T-helper 1 cell treated with Interleukin-12 subunit alpha and Interleukin-12 subunit beta and Interleukin-4 antibody, amounts not matched to agents 30 μg/mL and 1 μg/mL, for 36 hours (primary cell): ENCODE results near the gene IGF1.

Source experiments
- H3K27ac Mint-ChIP-seq: one replicate; pipeline ENCODE4 v1.8.0; 2021; ENCODE audit warnings: mild to moderate bottlenecking, mixed read lengths
- H3K27me3 Mint-ChIP-seq: one replicate; pipeline ENCODE4 v1.8.0; 2021; ENCODE audit warnings: low read depth, mixed read lengths
- H3K36me3 Mint-ChIP-seq: one replicate; pipeline ENCODE4 v1.8.0; 2021; ENCODE audit warnings: low read depth, mixed read lengths
- H3K4me1 Mint-ChIP-seq: one replicate; pipeline ENCODE4 v1.8.0; 2021; ENCODE audit warnings: low read depth, mixed read lengths
- H3K4me3 Mint-ChIP-seq: one replicate; pipeline ENCODE4 v1.8.0; 2021; ENCODE audit warnings: mild to moderate bottlenecking, moderate library complexity, mixed read lengths
- H3K9me3 Mint-ChIP-seq: one replicate; pipeline ENCODE4 v1.8.0; 2021; ENCODE audit warnings: mixed read lengths

The IGF1 gene

DNA sequence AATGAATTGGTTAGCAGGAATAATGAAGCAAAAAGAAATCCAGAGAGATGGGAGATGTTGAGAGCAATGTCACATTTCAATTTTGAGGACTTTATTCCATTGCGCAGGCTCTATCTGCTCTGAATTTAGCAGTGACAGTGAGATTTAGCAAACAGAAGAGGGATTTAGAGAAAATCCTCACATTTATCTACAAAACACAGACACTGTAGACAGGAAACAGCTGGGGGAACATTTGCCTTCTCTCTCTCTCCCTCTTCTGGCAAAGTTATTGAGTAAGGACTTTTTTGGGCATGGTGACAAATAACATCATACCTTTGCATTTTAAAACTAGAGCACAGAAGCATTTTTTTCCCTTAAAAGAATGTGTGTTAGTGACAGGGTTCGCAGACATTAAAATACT is at the start of gene IGF1:
Gene IGF1, minus strand, starts transcription at position 158 of the 400 bp plus-strand sequence. CDS start 182 bp downstream, outside the sequence.
- Mint-ChIP-seq H3K9me3 (no peaks in the 10 kb centered on the region), H3K4me1 (peaks cover 30% of the 10 kb centered on the region), H3K27me3 (no peaks in the 10 kb centered on the region), H3K36me3 (peaks cover 2% of the 10 kb centered on the region), H3K27ac (no peak within 1 kb of the TSS), H3K4me3 (no peak within 1 kb of the TSS)

DNA sequence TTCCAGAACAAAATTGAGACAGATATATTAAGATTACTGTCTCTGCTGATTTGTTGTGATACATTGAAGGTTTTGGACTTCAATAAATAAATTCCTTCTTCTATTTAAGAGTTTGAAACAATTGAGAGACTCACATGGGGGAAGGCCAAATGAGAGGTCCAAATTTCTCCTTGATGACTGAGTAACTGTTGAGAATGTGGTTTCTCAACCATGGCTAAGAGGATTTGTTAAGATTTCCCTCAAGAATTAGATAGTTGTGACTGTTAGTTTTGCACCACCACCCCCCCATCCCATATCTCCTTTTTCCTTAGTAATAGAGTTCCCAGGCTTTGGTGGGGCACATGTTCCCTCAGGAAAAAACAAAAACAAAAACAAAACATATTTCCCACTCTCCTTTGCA is 47.7 kb upstream of the IGF1 start:
- no peak overlapping the region for H3K4me3 Mint-ChIP-seq
- no peaks in the 10 kb centered on the region for H3K36me3 Mint-ChIP-seq
- no peaks in the 10 kb centered on the region for H3K9me3 Mint-ChIP-seq

DNA sequence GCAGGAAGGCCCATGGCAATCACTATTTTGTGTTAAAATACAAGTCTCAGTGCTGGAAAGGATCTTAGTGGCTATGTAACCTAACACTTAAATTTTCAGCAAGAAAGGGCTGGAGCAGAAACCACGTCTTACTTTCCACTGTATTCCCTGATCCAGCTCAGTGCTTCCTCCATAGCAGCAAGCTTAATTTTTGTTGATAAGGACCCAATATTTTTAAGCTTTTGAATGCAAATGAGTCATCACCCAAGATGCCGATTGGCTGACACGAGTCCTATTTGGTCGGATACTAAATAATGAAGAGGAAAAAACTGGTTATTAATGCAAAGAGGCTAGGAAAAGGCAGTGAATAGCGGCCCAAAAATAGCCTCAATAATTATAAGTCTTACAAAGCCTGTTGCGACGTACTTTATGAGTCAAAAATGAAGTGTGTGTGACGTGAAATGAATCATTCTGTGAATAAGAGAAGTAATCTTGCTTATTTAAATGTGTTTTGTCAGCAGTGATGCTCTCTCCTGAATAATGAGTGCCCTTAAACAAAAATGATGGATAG is 46.9 kb upstream of the IGF1 start:
- no peaks in the 10 kb centered on the region for H3K36me3 Mint-ChIP-seq
- H3K27me3 Mint-ChIP-seq = no peaks in the 10 kb centered on the region
- H3K4me3 Mint-ChIP-seq = no peak overlapping the region
- H3K27ac Mint-ChIP-seq = no peak overlapping the region
- H3K4me1 Mint-ChIP-seq = no peaks in the 10 kb centered on the region
- no peaks in the 10 kb centered on the region for H3K9me3 Mint-ChIP-seq

More for the DNA sequence above, 47.7 kb upstream of the IGF1 start:
- Mint-ChIP-seq H3K4me1 (no peaks in the 10 kb centered on the region), H3K27me3 (no peaks in the 10 kb centered on the region), H3K27ac (no peak overlapping the region)

DNA sequence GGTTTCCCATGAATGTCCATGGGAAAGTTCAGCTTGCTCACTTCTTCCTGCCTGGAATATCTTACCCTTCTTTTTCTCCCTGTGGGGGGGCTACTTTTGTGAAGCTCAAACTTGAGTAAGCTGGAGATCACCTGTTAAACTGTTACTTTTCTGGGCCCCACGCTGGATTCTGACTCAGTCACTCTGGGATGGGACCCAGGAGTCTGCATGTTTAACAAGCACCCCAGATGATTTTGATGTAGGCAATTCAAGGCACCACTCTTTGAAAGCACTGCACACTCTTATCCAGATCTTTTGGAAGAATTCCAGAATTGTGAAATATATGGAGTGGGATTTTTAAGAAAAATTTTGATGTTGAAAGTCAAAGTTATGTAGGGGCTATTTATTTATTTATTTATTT is 46.3 kb upstream of the IGF1 start:
- no peaks in the 10 kb centered on the region for H3K36me3 Mint-ChIP-seq
- no peak overlapping the region for H3K27ac Mint-ChIP-seq
- no peaks in the 10 kb centered on the region for H3K27me3 Mint-ChIP-seq
- H3K9me3 Mint-ChIP-seq = no peaks in the 10 kb centered on the region
- no peak overlapping the region for H3K4me3 Mint-ChIP-seq
- H3K4me1 Mint-ChIP-seq = no peaks in the 10 kb centered on the region

DNA sequence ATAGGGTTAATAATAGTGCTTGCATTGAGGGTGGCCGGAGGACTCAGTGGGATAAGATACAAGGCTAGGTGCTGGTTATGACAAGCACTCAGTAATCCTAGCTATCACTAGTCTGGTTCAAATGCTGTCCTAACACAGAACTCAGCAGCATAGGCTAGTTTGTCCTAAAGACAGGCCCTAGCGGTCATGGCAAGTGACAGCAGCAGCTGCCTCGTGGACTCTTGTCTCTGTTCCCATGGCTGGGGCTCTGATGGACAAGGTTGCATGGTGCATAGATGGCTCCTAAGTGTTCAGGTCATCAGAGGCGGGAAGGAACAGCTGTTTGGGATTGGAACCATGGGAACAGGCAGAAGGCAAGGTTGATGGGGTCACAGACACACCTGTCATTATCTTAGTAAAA is 42.4 kb upstream of the IGF1 start:
- no peaks in the 10 kb centered on the region for H3K36me3 Mint-ChIP-seq
- H3K4me1 Mint-ChIP-seq = no peaks in the 10 kb centered on the region
- no peaks in the 10 kb centered on the region for H3K9me3 Mint-ChIP-seq
- no peak overlapping the region for H3K27ac Mint-ChIP-seq
- no peak overlapping the region for H3K4me3 Mint-ChIP-seq
- H3K27me3 Mint-ChIP-seq = no peaks in the 10 kb centered on the region

GRCh38 chr12:102521662-102522277 is 41.4 kb upstream of the IGF1 start:
- H3K27me3 Mint-ChIP-seq = no peaks in the 10 kb centered on the region
- no peak overlapping the region for H3K27ac Mint-ChIP-seq
- H3K4me1 Mint-ChIP-seq = no peaks in the 10 kb centered on the region
- H3K9me3 Mint-ChIP-seq = no peaks in the 10 kb centered on the region
- H3K4me3 Mint-ChIP-seq = no peak overlapping the region
- no peaks in the 10 kb centered on the region for H3K36me3 Mint-ChIP-seq

- no peak overlapping the region for H3K27ac Mint-ChIP-seq
- H3K9me3 Mint-ChIP-seq = no peaks in the 10 kb centered on the region
- no peak overlapping the region for H3K4me3 Mint-ChIP-seq
- H3K36me3 Mint-ChIP-seq = no peaks in the 10 kb centered on the region
- no peaks in the 10 kb centered on the region for H3K4me1 Mint-ChIP-seq
- no peaks in the 10 kb centered on the region for H3K27me3 Mint-ChIP-seq
Measured at GRCh38 chr12:102518871-102519270, 38.5 kb upstream of the IGF1 start.

DNA sequence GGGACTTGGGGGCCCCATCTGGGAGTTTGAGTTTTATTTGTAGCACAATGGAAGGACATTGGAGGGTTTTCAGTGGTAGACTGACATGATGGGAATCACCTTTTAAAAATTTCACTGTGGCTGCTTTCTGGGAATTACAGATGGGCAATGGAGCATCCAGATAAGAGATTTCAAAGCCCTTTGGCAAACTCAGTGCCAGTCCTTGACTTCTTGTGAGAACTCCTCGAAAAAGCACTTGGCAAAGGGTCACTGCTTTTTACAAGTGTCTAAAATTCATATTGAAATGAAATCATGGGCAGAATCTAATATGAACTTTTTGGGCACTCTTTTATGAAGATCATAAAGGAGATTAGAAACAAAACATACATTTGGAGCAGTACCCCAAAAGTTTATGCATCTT is 34.3 kb upstream of the IGF1 start:
- Mint-ChIP-seq H3K27ac (no peak overlapping the region), H3K36me3 (no peaks in the 10 kb centered on the region), H3K9me3 (no peaks in the 10 kb centered on the region), H3K4me1 (no peaks in the 10 kb centered on the region), H3K27me3 (no peaks in the 10 kb centered on the region), H3K4me3 (no peak overlapping the region)

DNA sequence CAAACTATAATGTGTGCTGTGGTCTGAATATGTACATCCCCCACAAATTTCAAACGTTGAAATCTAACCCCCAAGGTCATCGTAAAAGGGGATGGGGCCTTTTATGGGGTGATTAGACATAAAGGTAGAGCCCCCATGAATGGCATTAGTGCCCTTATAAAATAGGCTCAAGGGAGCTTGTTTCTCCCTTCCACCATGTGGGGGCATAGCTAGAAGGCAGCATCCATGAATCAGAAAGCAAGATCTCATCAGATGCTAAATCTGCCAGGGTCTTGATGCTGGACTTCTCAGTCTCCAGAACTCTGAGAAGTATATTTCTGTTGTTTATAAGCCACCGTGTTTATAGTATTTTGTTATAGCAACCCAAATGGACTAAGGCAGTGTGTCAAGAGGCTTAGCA is 33.4 kb upstream of the IGF1 start:
- no peak overlapping the region for H3K4me3 Mint-ChIP-seq
- H3K4me1 Mint-ChIP-seq = no peaks in the 10 kb centered on the region
- no peaks in the 10 kb centered on the region for H3K36me3 Mint-ChIP-seq
- no peak overlapping the region for H3K27ac Mint-ChIP-seq
- no peaks in the 10 kb centered on the region for H3K27me3 Mint-ChIP-seq
- no peaks in the 10 kb centered on the region for H3K9me3 Mint-ChIP-seq

GRCh38 chr12:102513272-102513671 is 32.9 kb upstream of the IGF1 start:
- Mint-ChIP-seq H3K27ac (no peak overlapping the region), H3K4me1 (no peaks in the 10 kb centered on the region), H3K27me3 (no peaks in the 10 kb centered on the region), H3K4me3 (no peak overlapping the region), H3K9me3 (no peaks in the 10 kb centered on the region), H3K36me3 (no peaks in the 10 kb centered on the region)

DNA sequence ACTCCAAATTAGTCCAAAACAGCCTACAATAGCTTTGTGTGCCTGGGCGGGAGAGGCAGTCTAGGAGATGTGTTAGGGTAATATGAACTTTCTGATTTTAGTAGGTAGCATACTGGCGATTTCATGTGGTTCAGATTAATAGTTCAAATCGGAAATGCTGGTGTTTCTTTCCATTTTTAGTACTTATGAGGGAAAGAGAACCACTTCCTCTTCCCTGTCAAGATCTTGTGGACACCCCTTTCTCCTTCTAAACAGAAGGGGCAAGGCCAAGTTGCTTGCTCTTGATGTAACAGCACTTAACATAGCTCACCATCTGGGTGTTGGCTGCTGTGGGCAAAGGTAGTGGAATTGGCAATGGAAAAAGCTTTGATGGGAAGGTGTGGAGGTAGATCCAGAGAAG is 32.2 kb upstream of the IGF1 start:
- no peaks in the 10 kb centered on the region for H3K27me3 Mint-ChIP-seq
- no peak overlapping the region for H3K4me3 Mint-ChIP-seq
- H3K36me3 Mint-ChIP-seq = no peaks in the 10 kb centered on the region
- no peaks in the 10 kb centered on the region for H3K4me1 Mint-ChIP-seq
- no peaks in the 10 kb centered on the region for H3K9me3 Mint-ChIP-seq
- H3K27ac Mint-ChIP-seq = no peak overlapping the region

GRCh38 chr12:102511575-102511974 is 31.2 kb upstream of the IGF1 start:
- Mint-ChIP-seq H3K36me3 (no peaks in the 10 kb centered on the region), H3K4me1 (no peaks in the 10 kb centered on the region), H3K27me3 (no peaks in the 10 kb centered on the region), H3K4me3 (no peak overlapping the region), H3K9me3 (peaks cover 7% of the 10 kb centered on the region), H3K27ac (no peak overlapping the region)

- H3K27ac Mint-ChIP-seq = no peak overlapping the region
- no peaks in the 10 kb centered on the region for H3K4me1 Mint-ChIP-seq
- H3K4me3 Mint-ChIP-seq = no peak overlapping the region
- H3K36me3 Mint-ChIP-seq = no peaks in the 10 kb centered on the region
- no peaks in the 10 kb centered on the region for H3K27me3 Mint-ChIP-seq
- peaks cover 7% of the 10 kb centered on the region for H3K9me3 Mint-ChIP-seq
Measured at GRCh38 chr12:102510463-102510862, 30.1 kb upstream of the IGF1 start.

DNA sequence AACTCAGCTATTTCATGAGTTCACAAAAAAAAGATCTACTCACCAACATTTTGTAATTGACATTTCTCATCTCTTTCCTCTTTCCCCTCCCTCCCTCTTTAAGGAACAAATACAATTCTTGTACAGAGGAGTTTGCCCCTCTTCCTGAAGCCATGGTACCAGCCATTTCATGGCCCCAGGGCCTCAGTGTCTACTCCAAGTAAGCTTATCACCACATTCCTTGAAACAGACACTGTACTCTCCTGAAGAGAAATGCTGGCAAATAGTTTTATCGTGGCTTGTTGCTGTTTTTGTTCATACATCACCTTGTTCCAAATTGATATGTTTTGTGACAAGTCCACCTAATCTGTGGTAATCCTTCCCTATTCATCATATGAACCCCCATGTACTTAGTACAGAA is 29.7 kb upstream of the IGF1 start:
- Mint-ChIP-seq H3K27ac (no peak overlapping the region), H3K4me3 (no peak overlapping the region), H3K9me3 (peaks cover 7% of the 10 kb centered on the region), H3K27me3 (no peaks in the 10 kb centered on the region), H3K36me3 (no peaks in the 10 kb centered on the region), H3K4me1 (no peaks in the 10 kb centered on the region)

DNA sequence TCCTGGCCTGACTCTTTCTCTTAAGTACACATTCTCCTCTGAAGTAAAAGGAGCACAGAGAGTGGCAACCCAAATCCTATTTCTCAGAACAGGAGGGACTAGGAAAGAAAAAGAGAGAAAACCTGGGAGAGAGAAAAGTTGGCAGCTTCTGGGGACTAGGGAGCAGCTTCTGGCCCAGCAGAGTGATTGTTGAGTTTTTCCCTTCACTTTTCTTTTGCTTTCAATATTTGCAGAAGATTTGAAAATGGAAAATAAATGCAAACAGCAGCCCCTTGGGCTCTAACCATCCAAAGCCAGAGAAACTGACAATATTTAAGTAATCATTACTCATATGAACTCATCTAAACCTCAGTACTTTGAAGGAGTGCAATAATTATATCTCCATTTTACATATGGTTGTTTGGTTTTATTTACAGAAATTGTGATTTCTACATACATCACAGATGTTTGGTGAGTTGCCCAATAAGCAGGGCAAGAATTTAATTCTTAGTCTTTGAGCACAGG is 28.8 kb upstream of the IGF1 start:
- Mint-ChIP-seq H3K27me3 (no peaks in the 10 kb centered on the region), H3K9me3 (peaks cover 7% of the 10 kb centered on the region), H3K27ac (no peak overlapping the region), H3K4me1 (no peaks in the 10 kb centered on the region), H3K4me3 (no peak overlapping the region), H3K36me3 (no peaks in the 10 kb centered on the region)
